ENCODE measurements around the gene PSMD5. TPM values are rescaled to one million over a fixed set of nuclear protein-coding genes. Genes with fewer than 3 reads are reported as not detected.

The PSMD5 gene
- total RNA-seq, 2 experiments from 2014 or later = 52.3 to 55.3 TPM

GRCh38 chr9:120885958-120886357 is 43.2 kb upstream of the PSMD5 start:
- CTCF ChIA-PET = interaction anchor here (0.7 to 1.7 kb wide), 3 partner anchors 8 to 51 kb away, joined by 3 read pairs; no protein-coding TSS in a partner anchor
- POLR2A ChIA-PET = interaction anchor here (60.2 to 67.1 kb wide), 2 partner anchors 9 to 26 kb away, joined by 2439 read pairs; partner anchors contain the start of genes PHF19 and TRAF1
- Mint-ChIP-seq H3K27ac (peak overlapping the region; percentile 16), H3K4me3 (no peak overlapping the region), H3K27me3 (no peaks in the 10 kb centered on the region), H3K9me3 (no peaks in the 10 kb centered on the region), H3K4me1 (ENCODE audit: low read depth) (peaks cover 65% of the 10 kb centered on the region), H3K36me3 (ENCODE audit: low read depth) (peaks cover 24% of the 10 kb centered on the region)
- ATAC-seq = no peak
- intact Hi-C loops (cut with micrococcal nuclease) = no loop called here
- no peak for DNase-seq
- TF ChIP-seq CTCF (IDR thresholded peaks at IDR 0.05) = no peak

GRCh38 chr9:120885457-120885856 is 42.7 kb upstream of the PSMD5 start:
- H3K27ac Mint-ChIP-seq = no peak overlapping the region

GRCh38 chr9:120883608-120883996 is 40.9 kb upstream of the PSMD5 start:
- no peak for TF ChIP-seq CTCF (IDR thresholded peaks at IDR 0.05)
- Mint-ChIP-seq H3K27ac (peak overlapping the region; percentile 52), H3K4me3 (no peak overlapping the region), H3K36me3 (ENCODE audit: low read depth) (peaks cover 17% of the 10 kb centered on the region), H3K4me1 (ENCODE audit: low read depth) (peaks cover 65% of the 10 kb centered on the region), H3K27me3 (no peaks in the 10 kb centered on the region), H3K9me3 (no peaks in the 10 kb centered on the region)
- ChIA-PET POLR2A (interaction anchor here (0.9 to 67.1 kb wide), 3 partner anchors 11 to 39 kb away, joined by 4 to 2439 read pairs (median 2439); partner anchors contain the start of genes PHF19 and TRAF1), CTCF (interaction anchor here (0.6 to 1.3 kb wide), 3 partner anchors 21 to 28 kb away, joined by 3 read pairs; no protein-coding TSS in a partner anchor)
- intact Hi-C loops (cut with micrococcal nuclease) = no loop called here
- ATAC-seq (no peak), DNase-seq (no peak)

More at GRCh38 chr9:120885457-120885856, 42.7 kb upstream of the PSMD5 start:
- Mint-ChIP-seq H3K4me1 (ENCODE audit: low read depth) (peaks cover 65% of the 10 kb centered on the region), H3K9me3 (no peaks in the 10 kb centered on the region), H3K27me3 (no peaks in the 10 kb centered on the region), H3K4me3 (no peak overlapping the region), H3K36me3 (ENCODE audit: low read depth) (peaks cover 19% of the 10 kb centered on the region)
- DNase-seq (no peak), ATAC-seq (no peak)
- TF ChIP-seq CTCF (IDR thresholded peaks at IDR 0.05) = no peak
- intact Hi-C loops (cut with micrococcal nuclease) = no loop called here
- ChIA-PET CTCF (interaction anchor here (0.7 to 1.7 kb wide), 2 partner anchors 8 to 35 kb away, joined by 3 read pairs; no protein-coding TSS in a partner anchor), POLR2A (interaction anchor here (60.2 to 67.1 kb wide), 2 partner anchors 9 to 27 kb away, joined by 2439 read pairs; partner anchors contain the start of genes PHF19 and TRAF1)

GRCh38 chr9:120882935-120883607 is 40.3 kb upstream of the PSMD5 start:
- no peaks in the 10 kb centered on the region for H3K27me3 Mint-ChIP-seq
- CTCF ChIA-PET = interaction anchor here (0.6 to 1.3 kb wide), 2 partner anchors 21 to 25 kb away, joined by 3 read pairs; no protein-coding TSS in a partner anchor
- H3K27ac Mint-ChIP-seq = peak overlapping the region; percentile 52
- no peak for ATAC-seq
- TF ChIP-seq CTCF (IDR thresholded peaks at IDR 0.05) = no peak
- POLR2A ChIA-PET = interaction anchor here (0.9 to 67.1 kb wide), 3 partner anchors 12 to 38 kb away, joined by 4 to 2439 read pairs (median 2439); partner anchors contain the start of genes PHF19 and TRAF1
- H3K4me3 Mint-ChIP-seq = no peak overlapping the region
- peaks cover 65% of the 10 kb centered on the region for H3K4me1 Mint-ChIP-seq (ENCODE audit: low read depth)
- no peaks in the 10 kb centered on the region for H3K9me3 Mint-ChIP-seq
- intact Hi-C loops (cut with micrococcal nuclease) = no loop called here
- no peak for DNase-seq
- peaks cover 14% of the 10 kb centered on the region for H3K36me3 Mint-ChIP-seq (ENCODE audit: low read depth)

All from activated CD8-positive, alpha-beta T cell treated with anti-CD3 and anti-CD28 coated beads for 36 hours (primary cell).